Endometrium (tissue), 2 donors: ENCODE results near the gene EPC1.
"Not testable (repeated sequence)": the region's sequence is repeated elsewhere in the genome, so short reads cannot be mapped to it uniquely, and the experiment has no call there.

Source experiments
- FAIRE-seq: peaks from 2 replicates; lab custom pipeline; 2012; peaks lifted over from hg19 to GRCh38; lab: Jason Lieb, UNC
- donor health status: control.
- donor health status: control.

EPC1 gene

GRCh38 chr10:32271617-32272016, 75.3 kb downstream of the EPC1 start:
- FAIRE-seq, result no peak

GRCh38 chr10:32269343-32270100, 77.4 kb downstream of the EPC1 start:
- FAIRE-seq, result no peak

GRCh38 chr10:32268788-32269187, 78.2 kb downstream of the EPC1 start:
- no peak for FAIRE-seq

- FAIRE-seq, result no peak
These were observed 80.0 kb downstream of the EPC1 start for GRCh38 chr10:32266979-32267378.

- FAIRE-seq, result no peak
These were observed 80.4 kb downstream of the EPC1 start for GRCh38 chr10:32266566-32266965.

GRCh38 chr10:32265756-32266155, 81.2 kb downstream of the EPC1 start:
- no peak for FAIRE-seq

GRCh38 chr10:32263300-32263699, 83.7 kb downstream of the EPC1 start:
- no peak for FAIRE-seq

- FAIRE-seq, result no peak
These were observed 87.4 kb downstream of the EPC1 start for GRCh38 chr10:32259551-32259950.

GRCh38 chr10:32256613-32257437, 90.1 kb downstream of the EPC1 start:
- FAIRE-seq, result no peak

- FAIRE-seq, result no peak
These were observed 93.1 kb downstream of the EPC1 start for GRCh38 chr10:32253821-32254220.

- no peak for FAIRE-seq
These were observed 93.7 kb downstream of the EPC1 start for GRCh38 chr10:32253276-32253675.

- FAIRE-seq, result not testable (repeated sequence)
These were observed 96.5 kb downstream of the EPC1 start for GRCh38 chr10:32250489-32250888.

- FAIRE-seq, result no peak
These were observed 100.3 kb downstream of the EPC1 start for GRCh38 chr10:32246685-32247084.

GRCh38 chr10:32245760-32246159, 101.2 kb downstream of the EPC1 start:
- FAIRE-seq, result no peak

GRCh38 chr10:32244421-32245207, 102.3 kb downstream of the EPC1 start:
- no peak for FAIRE-seq

- no peak for FAIRE-seq
These were observed 102.9 kb downstream of the EPC1 start for GRCh38 chr10:32244011-32244410.

- FAIRE-seq, result no peak
These were observed 105.0 kb downstream of the EPC1 start for GRCh38 chr10:32241946-32242345.

- no peak for FAIRE-seq
These were observed 106.5 kb downstream of the EPC1 start for GRCh38 chr10:32240471-32240870.

GRCh38 chr10:32239769-32240168, 107.2 kb downstream of the EPC1 start:
- FAIRE-seq, result no peak

- no peak for FAIRE-seq
These were observed 109.2 kb downstream of the EPC1 start for GRCh38 chr10:32237644-32238345.

- FAIRE-seq, result no peak
These were observed 112.5 kb downstream of the EPC1 start for GRCh38 chr10:32234471-32234870.

GRCh38 chr10:32233375-32233774, 113.6 kb downstream of the EPC1 start:
- FAIRE-seq, result not testable (repeated sequence)
